GM18907 (cell line): ENCODE data around the gene KIF26B.
"Not testable (repeated sequence)": the region's sequence is repeated elsewhere in the genome, so short reads cannot be mapped to it uniquely, and the experiment has no call there.

Experiments used
- ATAC-seq: cut with Tn5 transposase; IDR thresholded peaks from one replicate; pipeline ENCODE4 v1.9.1; 2021; ENCODE audit warnings: mild to moderate bottlenecking, moderate library complexity; ENCODE audit not compliant: unreplicated experiment

Gene KIF26B

DNA sequence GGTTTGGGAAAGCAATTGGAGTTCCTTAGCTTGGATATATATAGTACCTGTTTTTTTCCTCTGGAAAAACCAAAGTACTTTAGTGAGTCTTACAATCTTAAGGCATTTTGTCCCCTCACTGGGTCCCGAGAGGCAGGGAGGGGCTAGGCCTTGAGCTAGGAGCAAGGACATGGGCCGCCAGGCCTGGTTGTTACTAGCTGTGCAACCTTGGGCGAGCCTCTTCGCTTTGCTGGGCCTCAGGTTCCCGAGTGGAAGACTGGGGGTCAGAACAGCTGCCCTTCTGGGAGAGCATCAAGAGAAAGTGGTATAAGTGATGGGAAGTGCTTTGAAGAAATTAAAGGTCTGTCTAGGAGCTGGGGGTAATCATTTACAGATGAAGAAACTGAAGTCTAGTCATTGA, 553.2 kb downstream of the KIF26B start:
- ATAC-seq, result no peak

DNA sequence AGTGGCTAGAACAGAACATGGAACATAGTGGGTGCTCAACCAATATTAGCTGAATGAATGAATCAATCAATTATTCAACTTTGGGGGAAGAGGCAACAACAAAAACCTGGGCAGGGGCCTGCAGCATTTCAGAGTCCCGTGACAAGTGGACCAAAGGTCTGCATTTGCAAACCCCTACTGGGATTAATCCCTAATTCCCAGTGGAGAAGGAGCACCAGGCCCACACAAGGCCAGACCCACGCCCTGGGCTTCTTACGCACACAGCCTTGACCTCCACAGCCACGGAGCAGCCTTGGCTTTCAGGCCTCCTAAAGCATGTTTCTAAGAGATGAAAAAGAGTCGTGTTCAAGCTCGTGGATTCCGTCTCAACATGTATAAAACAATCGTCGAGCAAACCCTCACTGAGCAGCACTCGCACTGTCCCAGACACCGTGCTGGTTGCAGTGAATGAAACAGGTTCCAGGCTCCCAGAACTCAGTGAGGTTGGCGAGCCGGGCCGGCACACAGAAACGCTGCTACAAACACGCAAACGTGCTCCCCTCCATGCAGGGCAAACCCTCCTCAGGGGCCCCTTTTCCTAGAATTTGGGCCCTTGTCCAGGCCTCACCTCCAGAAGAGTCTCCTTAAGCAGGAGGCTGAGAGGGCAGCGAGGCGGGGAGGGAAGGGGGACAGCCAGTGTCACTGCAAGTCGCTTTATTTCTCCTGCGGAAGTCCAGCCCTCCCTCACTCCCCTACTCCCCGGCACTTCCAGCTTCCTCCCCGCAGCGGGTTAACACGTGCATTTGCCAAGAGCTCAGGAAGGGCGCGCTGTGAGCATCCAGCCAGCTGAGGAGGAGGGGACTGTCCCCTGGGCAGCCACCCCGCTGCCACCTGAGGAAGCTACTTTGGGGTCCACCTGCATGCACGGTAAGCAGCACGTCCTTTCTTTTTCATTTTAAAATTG, 556.4 kb downstream of the KIF26B start:
- ATAC-seq, result no peak

GRCh38 chr1:245714027-245714426, 559.2 kb downstream of the KIF26B start:
- not testable (repeated sequence) for ATAC-seq

- ATAC-seq, result no peak
Measured at GRCh38 chr1:245715291-245715701, 560.5 kb downstream of the KIF26B start.

DNA sequence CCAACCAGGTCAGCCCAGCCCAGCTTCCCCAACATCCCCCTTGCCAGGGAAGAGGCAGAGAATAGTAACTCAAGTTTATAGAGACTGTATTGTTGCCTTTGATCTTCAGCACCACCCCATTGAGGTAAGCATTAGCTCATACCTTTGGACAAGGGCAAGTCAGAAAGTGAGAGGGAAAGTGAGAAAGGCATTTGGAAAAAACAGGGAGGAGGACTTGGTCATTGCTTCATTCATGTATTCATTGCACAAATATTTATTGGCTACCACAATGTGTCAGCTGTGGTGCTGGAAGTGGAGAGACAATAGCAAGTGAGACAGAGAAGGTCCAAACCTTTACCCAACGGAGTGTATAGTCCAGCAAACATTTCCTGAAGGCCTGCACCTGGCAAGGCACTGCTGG, 561.2 kb downstream of the KIF26B start:
- ATAC-seq, result no peak

- ATAC-seq, result no peak
Measured at GRCh38 chr1:245716561-245716960, 561.8 kb downstream of the KIF26B start.

- ATAC-seq, result no peak
Measured at GRCh38 chr1:245717611-245718010, 562.8 kb downstream of the KIF26B start.

DNA sequence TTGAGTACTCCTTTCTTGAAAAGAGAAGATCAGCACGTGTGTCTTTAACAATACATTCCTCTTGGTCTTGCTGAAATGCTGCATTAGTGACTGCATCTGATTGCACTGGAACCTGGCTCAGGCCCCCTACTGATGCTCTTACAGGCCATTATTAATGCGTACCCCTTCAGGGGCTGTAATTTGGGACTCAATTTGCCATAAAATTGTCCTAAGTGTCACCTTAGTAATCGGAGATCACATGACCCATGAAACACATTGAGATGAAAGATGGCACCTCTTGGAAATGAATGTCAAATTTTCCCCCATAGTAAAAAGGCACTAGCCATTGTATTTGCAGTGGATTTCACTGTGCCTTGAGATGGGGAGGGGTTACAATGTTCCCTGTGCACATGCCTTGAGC, 563.3 kb downstream of the KIF26B start:
- ATAC-seq, result no peak

- no peak for ATAC-seq
Measured at GRCh38 chr1:245718951-245719350, 564.2 kb downstream of the KIF26B start.

DNA sequence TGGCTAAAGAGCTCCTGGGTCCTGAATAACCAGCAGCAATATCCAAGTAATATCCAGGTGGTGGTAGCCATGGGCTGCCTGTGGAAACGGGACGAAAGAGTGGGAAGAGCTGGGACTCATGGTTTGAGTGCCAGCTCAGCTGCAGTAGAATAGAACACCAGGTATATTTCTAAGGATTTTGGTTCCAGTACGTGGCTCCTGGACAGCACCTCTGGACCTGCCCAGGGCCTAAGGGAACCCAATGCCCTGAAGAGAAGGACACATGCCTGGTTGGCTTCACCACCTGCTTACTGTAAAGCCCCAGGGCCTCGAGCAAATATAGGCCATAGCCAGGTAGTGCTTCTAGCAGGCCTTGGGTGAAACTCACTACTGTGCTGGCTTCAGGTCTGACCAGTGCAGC, 566.7 kb downstream of the KIF26B start:
- no peak for ATAC-seq

- ATAC-seq, result not testable (repeated sequence)
Measured at GRCh38 chr1:245728035-245728434, 573.2 kb downstream of the KIF26B start.

DNA sequence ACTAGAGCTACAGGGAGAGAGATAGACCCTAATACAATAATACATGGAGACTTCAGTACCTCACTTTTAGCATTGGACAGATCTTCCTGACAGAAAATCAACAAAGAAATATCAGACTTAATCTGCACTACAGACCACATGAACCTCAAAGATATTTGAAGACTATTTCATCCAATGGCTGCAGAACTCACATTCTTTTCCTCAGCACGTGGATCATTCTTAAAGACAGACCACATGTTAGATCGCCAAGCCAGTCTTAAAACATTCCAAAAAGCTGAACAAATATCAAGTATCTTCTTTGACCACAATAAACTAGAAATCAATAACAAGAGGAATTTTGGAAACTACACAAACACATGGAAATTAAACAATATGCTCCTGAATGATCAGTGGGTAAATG, 576.0 kb downstream of the KIF26B start:
- no peak for ATAC-seq

- not testable (repeated sequence) for ATAC-seq
Measured at GRCh38 chr1:245740336-245740735, 585.6 kb downstream of the KIF26B start.

DNA sequence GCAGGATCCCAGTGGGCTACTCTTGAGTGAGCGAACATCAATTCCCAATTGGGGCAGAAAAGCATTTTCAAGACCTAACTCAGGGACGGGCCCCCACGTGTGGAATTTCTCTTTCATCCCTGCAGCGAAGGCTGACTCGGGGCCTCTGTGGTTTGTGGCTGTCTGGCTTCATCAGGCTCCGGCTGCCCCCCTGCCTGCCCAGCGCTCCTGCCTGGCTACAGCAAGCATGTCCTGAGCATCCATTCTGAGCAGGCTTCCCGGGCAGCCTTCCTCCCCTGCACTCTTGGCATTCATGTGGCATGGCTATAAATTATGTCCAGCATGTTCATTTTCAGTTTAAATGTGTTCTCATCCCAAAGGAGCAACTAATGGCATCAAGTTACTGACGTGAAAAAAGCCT, 588.1 kb downstream of the KIF26B start:
- ATAC-seq, result no peak

GRCh38 chr1:245748240-245748639, 593.5 kb downstream of the KIF26B start:
- no peak for ATAC-seq

DNA sequence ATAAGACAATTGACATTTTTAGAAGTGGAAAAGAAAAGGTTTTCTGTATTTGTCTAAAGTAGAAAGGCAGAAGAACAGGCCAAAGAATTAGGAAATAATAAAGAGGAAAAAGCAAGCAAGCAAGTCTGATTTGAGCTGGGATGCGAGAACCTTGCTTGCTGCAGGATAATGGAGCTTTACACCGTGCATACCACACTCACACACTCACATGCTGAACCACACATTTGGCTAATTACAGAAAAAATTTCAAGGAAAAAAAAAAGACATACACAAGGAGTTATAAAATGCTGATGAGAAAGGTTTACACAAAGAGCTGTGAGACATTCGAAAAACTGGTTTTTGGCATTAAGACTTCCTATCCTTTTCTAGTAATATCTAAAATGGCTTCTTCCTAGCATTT, 593.9 kb downstream of the KIF26B start:
- ATAC-seq, result no peak

GRCh38 chr1:245749053-245749452, 594.3 kb downstream of the KIF26B start:
- no peak for ATAC-seq

DNA sequence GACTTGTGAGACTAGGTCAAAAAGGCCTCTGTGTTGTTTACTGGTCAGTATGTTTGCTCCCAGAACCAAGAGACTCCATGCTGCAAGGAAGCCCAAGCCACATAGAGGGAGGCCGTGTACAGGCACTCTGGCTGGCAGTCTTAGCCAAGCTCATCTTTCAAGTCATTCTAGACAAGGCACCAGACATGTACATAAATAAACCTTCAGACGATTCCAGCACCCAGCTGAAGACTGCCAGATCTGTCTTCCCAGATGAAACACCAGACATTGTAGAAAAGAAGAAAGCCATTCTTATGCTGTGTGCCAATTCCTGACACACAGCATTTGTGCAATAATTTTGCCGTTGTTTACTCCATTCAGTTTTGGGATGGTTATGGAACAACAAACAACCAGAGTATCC, 595.5 kb downstream of the KIF26B start:
- ATAC-seq, result no peak

GRCh38 chr1:245751116-245751515, 596.3 kb downstream of the KIF26B start:
- ATAC-seq, result no peak

GRCh38 chr1:245751726-245752470, 597.1 kb downstream of the KIF26B start:
- ATAC-seq, result no peak

DNA sequence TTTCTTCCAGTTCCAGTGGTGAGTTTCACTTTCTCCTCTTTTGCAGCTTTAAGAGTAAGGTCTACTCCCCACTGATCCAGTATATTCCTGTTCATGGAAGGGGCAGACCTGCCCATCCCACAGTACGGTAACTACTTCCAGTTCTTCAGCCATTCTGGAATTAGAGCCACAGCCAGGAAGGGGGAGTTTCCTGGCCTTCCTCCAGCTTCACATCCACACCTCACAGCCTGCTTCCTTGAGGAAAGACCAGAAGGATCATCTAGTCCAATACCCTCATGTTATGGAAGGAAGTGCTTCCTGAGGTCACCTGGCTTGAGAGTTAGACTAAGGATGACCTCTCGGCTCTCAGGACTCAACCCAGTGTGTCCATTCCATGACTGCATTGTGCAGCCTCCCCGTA, 597.8 kb downstream of the KIF26B start:
- ATAC-seq, result no peak

- ATAC-seq, result no peak
Measured at GRCh38 chr1:245753807-245754206, 599.0 kb downstream of the KIF26B start.
